MM.1S (cell line): Measurements from ENCODE around the gene MACROD2.

Experiments used
- DNase-seq: peaks from one replicate; pipeline ENCODE4 v3.0.0-alpha.2; 2015
- H2AFZ ChIP-seq: fragments of 300-600 bp; sonication (generic); 2 replicates; pipeline ENCODE4 v1.6.0; 2016; ENCODE audit warnings: antibody characterized with exemption, low read length
- H3F3A ChIP-seq: fragments of 300-600 bp; sonication (generic); 2 replicates; pipeline ENCODE4 v1.6.1; 2016; ENCODE audit warnings: mild to moderate bottlenecking, antibody characterized with exemption, low read length, moderate library complexity, mixed read lengths; ENCODE audit not compliant: insufficient read depth
- H3K27ac ChIP-seq: fragments of 300-600 bp; sonication (generic); 2 replicates; pipeline ENCODE4 v1.5.1; 2016; ENCODE audit warnings: mild to moderate bottlenecking, low read length
- H3K27me3 ChIP-seq: fragments of 300-600 bp; sonication (generic); replicated peaks from 2 replicates; pipeline ENCODE4 v1.6.0; 2016; ENCODE audit warnings: low read length; ENCODE audit not compliant: insufficient read depth
- H3K36me3 ChIP-seq: fragments of 300-600 bp; sonication (generic); replicated peaks from 2 replicates; pipeline ENCODE4 v1.6.1; 2016; ENCODE audit warnings: mild to moderate bottlenecking, low read length, mixed read lengths; ENCODE audit not compliant: insufficient read depth
- H3K4me1 ChIP-seq: fragments of 300-600 bp; sonication (generic); 2 replicates; pipeline ENCODE4 v1.6.1; 2016; ENCODE audit warnings: low read length, mixed read lengths
- H3K4me2 ChIP-seq: fragments of 300-600 bp; sonication (generic); 2 replicates; pipeline ENCODE4 v1.6.0; 2016; ENCODE audit warnings: low read depth, low read length
- H3K4me3 ChIP-seq: fragments of 300-600 bp; sonication (generic); 2 replicates; pipeline ENCODE4 v1.5.1; 2016; ENCODE audit warnings: low read length, mixed read lengths
- H3K79me2 ChIP-seq: fragments of 300-600 bp; sonication (generic); 2 replicates; pipeline ENCODE4 v1.6.1; 2016; ENCODE audit warnings: mixed run types, low read length, mixed read lengths
- H3K9ac ChIP-seq: fragments of 300-600 bp; sonication (generic); 2 replicates; pipeline ENCODE4 v1.6.1; 2016; ENCODE audit warnings: low read length, mixed read lengths
- H3K9me2 ChIP-seq: fragments of 300-600 bp; sonication (generic); replicated peaks from 2 replicates; pipeline ENCODE4 v1.6.1; 2016; ENCODE audit warnings: mild to moderate bottlenecking, low read length, mixed read lengths; ENCODE audit not compliant: insufficient read depth
- H3K9me3 ChIP-seq: fragments of 300-600 bp; sonication (generic); replicated peaks from 2 replicates; pipeline ENCODE4 v1.6.1; 2016; ENCODE audit warnings: mild to moderate bottlenecking, low read length, mixed read lengths; ENCODE audit not compliant: insufficient read depth
- H4K20me1 ChIP-seq: fragments of 300-600 bp; sonication (generic); 2 replicates; pipeline ENCODE4 v1.6.1; 2016; ENCODE audit warnings: mild to moderate bottlenecking, low read length, moderate library complexity, mixed read lengths; ENCODE audit not compliant: insufficient read depth
- EZH2 ChIP-seq: fragments of 300-600 bp; sonication (generic); optimal IDR thresholded peaks from 2 replicates; pipeline ENCODE3; 2017; ENCODE audit warnings: low read depth, mild to moderate bottlenecking, antibody characterized with exemption, low read length, mixed read lengths
- EZH2phosphoT487 ChIP-seq: fragments of 300-600 bp; sonication (generic); IDR thresholded peaks from 2 replicates; pipeline ENCODE4 v1.6.1; 2018; ENCODE audit warnings: antibody characterized with exemption, low read length
- TF ChIP-seq, protein P1 (sequence below): fragments of 300-600 bp; sonication (generic); IDR thresholded peaks from 2 replicates; pipeline ENCODE4 v1.5.1; 2016; ENCODE audit warnings: antibody characterized with exemption, low read length, mixed read lengths

MACROD2 gene

DNA sequence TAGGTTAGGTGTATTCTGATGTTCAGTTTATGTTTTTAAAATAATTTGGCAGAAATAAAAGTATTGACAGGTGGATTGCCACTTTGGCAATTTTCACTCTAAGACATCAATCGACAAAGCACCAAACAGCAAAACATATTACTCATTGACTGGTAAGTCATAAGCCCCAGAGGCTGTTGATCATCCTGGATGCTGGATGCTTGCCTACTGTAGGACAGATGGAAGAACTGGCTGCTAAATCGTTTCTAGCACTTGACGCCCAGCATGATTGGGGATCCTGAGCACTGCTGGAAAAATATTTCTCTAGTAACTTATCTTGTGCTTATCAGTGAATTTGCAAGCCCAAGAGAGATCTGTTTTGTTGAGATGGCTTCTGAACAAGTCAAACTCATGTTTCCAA, 1343.9 kb downstream of the MACROD2 start:
- H2AFZ ChIP-seq: no peak overlapping the region
- H3K36me3 ChIP-seq: no peaks in the 10 kb centered on the region
- no peaks in the 10 kb centered on the region for H4K20me1 ChIP-seq
- H3K4me2 ChIP-seq: no peak overlapping the region
- no peaks in the 10 kb centered on the region for H3K27me3 ChIP-seq
- no peak for DNase-seq
- no peaks in the 10 kb centered on the region for H3K9me2 ChIP-seq
- no peaks in the 10 kb centered on the region for H3K79me2 ChIP-seq
- no peak overlapping the region for H3K9ac ChIP-seq
- H3K4me1 ChIP-seq: no peaks in the 10 kb centered on the region
- H3K9me3 ChIP-seq: no peaks in the 10 kb centered on the region
- H3F3A ChIP-seq: no peaks in the 10 kb centered on the region
- TF ChIP-seq, protein P1, sequence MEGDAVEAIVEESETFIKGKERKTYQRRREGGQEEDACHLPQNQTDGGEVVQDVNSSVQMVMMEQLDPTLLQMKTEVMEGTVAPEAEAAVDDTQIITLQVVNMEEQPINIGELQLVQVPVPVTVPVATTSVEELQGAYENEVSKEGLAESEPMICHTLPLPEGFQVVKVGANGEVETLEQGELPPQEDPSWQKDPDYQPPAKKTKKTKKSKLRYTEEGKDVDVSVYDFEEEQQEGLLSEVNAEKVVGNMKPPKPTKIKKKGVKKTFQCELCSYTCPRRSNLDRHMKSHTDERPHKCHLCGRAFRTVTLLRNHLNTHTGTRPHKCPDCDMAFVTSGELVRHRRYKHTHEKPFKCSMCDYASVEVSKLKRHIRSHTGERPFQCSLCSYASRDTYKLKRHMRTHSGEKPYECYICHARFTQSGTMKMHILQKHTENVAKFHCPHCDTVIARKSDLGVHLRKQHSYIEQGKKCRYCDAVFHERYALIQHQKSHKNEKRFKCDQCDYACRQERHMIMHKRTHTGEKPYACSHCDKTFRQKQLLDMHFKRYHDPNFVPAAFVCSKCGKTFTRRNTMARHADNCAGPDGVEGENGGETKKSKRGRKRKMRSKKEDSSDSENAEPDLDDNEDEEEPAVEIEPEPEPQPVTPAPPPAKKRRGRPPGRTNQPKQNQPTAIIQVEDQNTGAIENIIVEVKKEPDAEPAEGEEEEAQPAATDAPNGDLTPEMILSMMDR: no peak
- no peak for TF ChIP-seq EZH2
- no peak for TF ChIP-seq EZH2phosphoT487
- no peak overlapping the region for H3K4me3 ChIP-seq
- no peak overlapping the region for H3K27ac ChIP-seq

DNA sequence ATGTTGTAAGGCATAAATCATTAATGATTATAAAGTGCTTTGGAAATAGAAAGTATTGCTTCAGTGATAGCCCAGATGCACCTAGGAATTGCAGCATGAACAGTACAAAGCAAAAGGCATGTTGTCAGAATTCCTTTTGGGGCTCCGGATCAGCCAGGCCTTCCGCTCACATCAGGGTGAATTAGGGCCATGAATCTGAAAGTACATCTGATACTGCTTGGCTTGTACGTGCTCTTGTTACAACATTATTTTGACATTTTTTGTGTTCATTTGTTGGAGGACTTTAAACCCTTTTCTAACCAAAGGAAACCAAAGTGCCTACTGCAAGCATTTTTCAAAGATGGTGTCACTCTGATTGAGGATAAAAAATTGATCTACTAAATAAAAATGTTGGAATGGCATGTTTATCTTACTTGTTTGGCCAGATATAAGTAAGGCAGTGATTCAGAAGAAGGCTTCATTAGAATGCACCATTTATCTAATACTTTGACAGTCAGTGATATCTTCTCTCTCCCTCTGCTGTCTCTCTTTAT, 1347.7 kb downstream of the MACROD2 start:
- no peaks in the 10 kb centered on the region for H3K9me2 ChIP-seq
- H3K4me2 ChIP-seq: no peak overlapping the region
- H3K36me3 ChIP-seq: no peaks in the 10 kb centered on the region
- no peak overlapping the region for H2AFZ ChIP-seq
- no peaks in the 10 kb centered on the region for H4K20me1 ChIP-seq
- H3K27me3 ChIP-seq: no peaks in the 10 kb centered on the region
- TF ChIP-seq, protein P1: no peak
- TF ChIP-seq EZH2 (no peak), EZH2phosphoT487 (no peak)
- no peak overlapping the region for H3K9ac ChIP-seq
- H3K4me1 ChIP-seq: no peaks in the 10 kb centered on the region
- H3K9me3 ChIP-seq: no peaks in the 10 kb centered on the region
- H3K27ac ChIP-seq: no peak overlapping the region
- H3K4me3 ChIP-seq: no peak overlapping the region
- DNase-seq: no peak
- no peaks in the 10 kb centered on the region for H3K79me2 ChIP-seq
- H3F3A ChIP-seq: no peaks in the 10 kb centered on the region

DNA sequence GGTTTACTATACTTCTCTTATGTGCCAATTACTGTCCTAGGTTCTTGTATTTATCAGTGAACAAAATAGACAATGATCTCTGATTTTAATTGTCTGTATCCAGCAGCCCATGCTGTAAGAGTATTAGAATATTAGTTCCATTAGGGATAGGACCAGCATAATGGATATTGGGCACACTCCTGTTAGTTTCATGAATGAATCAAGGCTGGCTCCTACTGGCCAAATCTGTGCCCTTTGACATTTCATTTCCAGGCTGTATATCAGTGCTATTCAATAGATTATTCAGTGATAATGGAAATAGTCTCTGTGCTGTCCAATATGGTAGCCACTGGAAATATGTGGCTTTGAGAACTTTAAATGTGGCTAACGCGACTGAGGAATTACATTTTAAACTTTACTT, 1350.0 kb downstream of the MACROD2 start:
- no peaks in the 10 kb centered on the region for H3K36me3 ChIP-seq
- no peak overlapping the region for H3K4me2 ChIP-seq
- no peaks in the 10 kb centered on the region for H3K9me3 ChIP-seq
- H3K9ac ChIP-seq: no peak overlapping the region
- no peak overlapping the region for H3K27ac ChIP-seq
- no peaks in the 10 kb centered on the region for H3K79me2 ChIP-seq
- H3F3A ChIP-seq: no peaks in the 10 kb centered on the region
- no peaks in the 10 kb centered on the region for H3K4me1 ChIP-seq
- H3K4me3 ChIP-seq: no peak overlapping the region
- TF ChIP-seq, protein P1: no peak
- TF ChIP-seq EZH2: no peak
- TF ChIP-seq EZH2phosphoT487: no peak
- no peaks in the 10 kb centered on the region for H3K9me2 ChIP-seq
- no peak for DNase-seq
- H2AFZ ChIP-seq: no peak overlapping the region
- H4K20me1 ChIP-seq: no peaks in the 10 kb centered on the region
- no peaks in the 10 kb centered on the region for H3K27me3 ChIP-seq
